H1 (cell line): Measurements from ENCODE around the gene VTN. TPM values are rescaled to one million over a fixed set of nuclear protein-coding genes. Genes with fewer than 3 reads are reported as not detected.

Experiments used
- CTCF ChIA-PET: fragments of 300-600 bp; sonication (Branson Sonifier 250); formaldehyde crosslinking; loops from one replicate; lab custom pipeline; 2021; ENCODE audit not compliant: partially characterized antibody; lab: Charles Lee
- POLR2A ChIA-PET: fragments of 300-600 bp; sonication (Branson Sonifier 250); formaldehyde crosslinking; loops from one replicate; lab custom pipeline; 2021; ENCODE audit warnings: inconsistent platforms; ENCODE audit not compliant: partially characterized antibody; lab: Charles Lee
- DNase-seq, 2 experiments: peaks; one replicate each; pipeline versions ENCODE4 v3.0.0 to v3.0.0-alpha.2; 2010 to 2022; ENCODE audit warnings: low spot score in 2 of 2, low read depth in 1 of 2, mixed read lengths in 1 of 2
- FAIRE-seq: peaks from 2 replicates; lab custom pipeline; 2011; peaks lifted over from hg19 to GRCh38; lab: Jason Lieb, UNC
- H2AFZ ChIP-seq: 2 replicates; pipeline ENCODE4 v1.8.1; 2012; ENCODE audit warnings: low read length, inconsistent platforms
- H2AK5ac ChIP-seq: 2 replicates; pipeline ENCODE4 v1.6.1; 2013; ENCODE audit warnings: low read depth, low read length
- H2BK120ac ChIP-seq: replicated peaks from 2 replicates; pipeline ENCODE3; 2013; ENCODE audit warnings: low read depth, low read length, inconsistent platforms
- H2BK12ac ChIP-seq: 2 replicates; pipeline ENCODE4 v1.6.1; 2013; ENCODE audit warnings: low read depth, low read length
- H2BK15ac ChIP-seq: 2 replicates; pipeline ENCODE4 v1.6.1; 2013; ENCODE audit warnings: low read length
- H2BK20ac ChIP-seq: 2 replicates; pipeline ENCODE4 v1.6.1; 2013; ENCODE audit warnings: low read length
- H2BK5ac ChIP-seq: 2 replicates; pipeline ENCODE4 v1.6.1; 2013; ENCODE audit warnings: low read depth, low read length
- H3K14ac ChIP-seq: 2 replicates; pipeline ENCODE4 v1.6.1; 2013; ENCODE audit warnings: inconsistent platforms; ENCODE audit not compliant: insufficient read length
- H3K18ac ChIP-seq: 2 replicates; pipeline ENCODE4 v1.6.1; 2013; ENCODE audit warnings: low read length; ENCODE audit errors: extremely low read depth
- H3K23ac ChIP-seq: 2 replicates; pipeline ENCODE4 v1.6.1; 2013; ENCODE audit warnings: inconsistent platforms; ENCODE audit not compliant: insufficient read length
- H3K23me2 ChIP-seq: 2 replicates; pipeline ENCODE4 v1.6.1; 2013; ENCODE audit warnings: low read depth, low read length
- H3K27ac ChIP-seq: 2 replicates; pipeline ENCODE4 v1.6.1; 2011; ENCODE audit warnings: low read depth, low read length, inconsistent platforms
- H3K27me3 ChIP-seq, 4 experiments: replicated peaks in 1 of 4; 1 replicate in 1 of 4; 2 replicates in 3 of 4; pipeline versions ENCODE4 v1.6.1 to v1.8.1; 2011 to 2013; ENCODE audit warnings: low read length in 3 of 4, mild to moderate bottlenecking in 3 of 4, inconsistent platforms in 2 of 4, mixed read lengths in 2 of 4, moderate library complexity in 1 of 4; ENCODE audit not compliant: control insufficient read depth in 3 of 4, insufficient read depth in 3 of 4; ENCODE audit errors: extremely low read depth in 1 of 4
- H3K36me3 ChIP-seq, 4 experiments: 2 replicates each; pipeline versions ENCODE4 v1.6.1 to v1.8.1; 2011 to 2013; ENCODE audit warnings: mild to moderate bottlenecking in 4 of 4, low read length in 3 of 4, moderate library complexity in 2 of 4, control low read depth in 1 of 4, inconsistent platforms in 1 of 4; ENCODE audit not compliant: insufficient read depth in 4 of 4, control insufficient read depth in 2 of 4
- H3K4ac ChIP-seq: replicated peaks from 2 replicates; pipeline ENCODE3; 2013; ENCODE audit warnings: low read length, low read depth, mixed read lengths, inconsistent platforms; ENCODE audit not compliant: insufficient read length
- H3K4me1 ChIP-seq, 4 experiments: replicated peaks in 1 of 4; 1 replicate in 1 of 4; 2 replicates in 3 of 4; pipeline versions ENCODE4 v1.6.1 to v1.8.1; 2011 to 2013; ENCODE audit warnings: low read length in 3 of 4, inconsistent platforms in 2 of 4, mixed read lengths in 1 of 4; ENCODE audit not compliant: insufficient read depth in 4 of 4, control insufficient read depth in 3 of 4
- H3K4me2 ChIP-seq, 2 experiments: 2 replicates each; pipeline versions ENCODE4 v1.6.1 to v1.8.1; 2011 to 2013; ENCODE audit warnings: low read depth in 2 of 2, low read length in 2 of 2, control low read depth in 1 of 2, inconsistent platforms in 1 of 2, mild to moderate bottlenecking in 1 of 2; ENCODE audit not compliant: insufficient read depth in 1 of 2
- H3K4me3 ChIP-seq, 4 experiments: fragments of 200-600, 300-600 bp in 1 of 4; sonication (generic), shearing (Covaris generic), sonication (Bioruptor Twin) in 1 of 4; 2 replicates each; pipeline versions ENCODE4 v1.5.1 to v1.8.1; 2011 to 2016; ENCODE audit warnings: low read length in 4 of 4, low read depth in 3 of 4, control low read depth in 2 of 4, inconsistent platforms in 2 of 4, mild to moderate bottlenecking in 2 of 4, mixed read lengths in 1 of 4, moderate library complexity in 1 of 4; ENCODE audit not compliant: insufficient read depth in 2 of 4; ENCODE audit errors: extremely low read depth in 1 of 4
- H3K56ac ChIP-seq: replicated peaks from 2 replicates; pipeline ENCODE3; 2013; ENCODE audit warnings: low read depth, mild to moderate bottlenecking, mixed read lengths, low read length, inconsistent platforms; ENCODE audit not compliant: insufficient read length
- H3K79me1 ChIP-seq: 2 replicates; pipeline ENCODE4 v1.6.1; 2013; ENCODE audit warnings: low read depth, low read length, control low read depth
- H3K79me2 ChIP-seq, 2 experiments: 2 replicates each; pipeline versions ENCODE4 v1.6.1 to v1.8.1; 2012 to 2013; ENCODE audit warnings: low read length in 2 of 2, mild to moderate bottlenecking in 2 of 2, inconsistent platforms in 1 of 2; ENCODE audit not compliant: insufficient read depth in 2 of 2, control insufficient read depth in 1 of 2
- H3K9ac ChIP-seq, 4 experiments: replicated peaks in 1 of 4; 1 replicate in 1 of 4; 2 replicates in 3 of 4; pipeline versions ENCODE4 v1.6.1 to v1.8.1; 2011 to 2013; ENCODE audit warnings: low read depth in 3 of 4, low read length in 3 of 4, control low read depth in 2 of 4, mild to moderate bottlenecking in 2 of 4, moderate library complexity in 2 of 4, inconsistent platforms in 1 of 4; ENCODE audit errors: extremely low read depth in 1 of 4
- H3K9me3 ChIP-seq, 2 experiments: 2 replicates each; pipeline versions ENCODE4 v1.6.1 to v1.8.1; 2012 to 2013; ENCODE audit warnings: mild to moderate bottlenecking in 2 of 2, moderate library complexity in 2 of 2, control low read depth in 1 of 2, inconsistent platforms in 1 of 2, low read depth in 1 of 2, low read length in 1 of 2, mixed read lengths in 1 of 2; ENCODE audit not compliant: insufficient read depth in 2 of 2
- H4K20me1 ChIP-seq, 2 experiments: replicated peaks in 1 of 2; 2 replicates each; pipeline versions ENCODE3 to v1.8.1; 2011 to 2013; ENCODE audit warnings: inconsistent platforms in 2 of 2, low read length in 2 of 2, mild to moderate bottlenecking in 1 of 2; ENCODE audit not compliant: insufficient read depth in 2 of 2, control insufficient read depth in 1 of 2
- H4K5ac ChIP-seq: 2 replicates; pipeline ENCODE4 v1.6.1; 2013; ENCODE audit warnings: low read length, low read depth, mixed read lengths, inconsistent platforms; ENCODE audit not compliant: insufficient read length
- H4K8ac ChIP-seq: 2 replicates; pipeline ENCODE4 v1.8.0; 2013; ENCODE audit warnings: mild to moderate bottlenecking, moderate library complexity, low read length, inconsistent platforms; ENCODE audit not compliant: insufficient read depth; ENCODE audit errors: extremely low read depth
- H4K91ac ChIP-seq: replicated peaks from 2 replicates; pipeline ENCODE3; 2013; ENCODE audit warnings: low read length, mixed read lengths, inconsistent platforms; ENCODE audit not compliant: insufficient read length
- BRCA1 ChIP-seq: IDR thresholded peaks from 2 replicates; pipeline ENCODE4 v1.6.1; 2012; ENCODE audit warnings: low read depth, low read length, improper control_type of control experiment
- CBX5 ChIP-seq: fragments of 300-800, 300-1000 bp; sonication (generic); IDR thresholded peaks from 2 replicates; pipeline ENCODE4 v1.7.1; 2016; ENCODE audit warnings: antibody characterized with exemption, low read length, low read depth
- CTCF ChIP-seq, 3 experiments: IDR thresholded peaks; 1 replicate in 2 of 3; 2 replicates in 1 of 3; pipeline versions ENCODE4 v1.5.1 to v1.6.1; 2011; ENCODE audit warnings: low read length in 3 of 3, mild to moderate bottlenecking in 3 of 3, inconsistent platforms in 2 of 3, low read depth in 1 of 3, moderate library complexity in 1 of 3; ENCODE audit not compliant: insufficient read depth in 1 of 3; ENCODE audit errors: control extremely low read depth in 1 of 3
- FOSL1 ChIP-seq: IDR thresholded peaks from 2 replicates; pipeline ENCODE4 v1.6.1; 2011; ENCODE audit warnings: mild to moderate bottlenecking, low read depth, low read length, moderate library complexity; ENCODE audit not compliant: insufficient read depth
- HDAC2 ChIP-seq, 2 experiments: fragments of 300-600 bp in 1 of 2; sonication (generic) in 1 of 2; IDR thresholded peaks; 2 replicates each; pipeline ENCODE4 v1.6.1; 2011 to 2012; ENCODE audit warnings: low read depth in 2 of 2, low read length in 2 of 2, mild to moderate bottlenecking in 2 of 2, moderate library complexity in 2 of 2, borderline replicate concordance in 1 of 2, inconsistent platforms in 1 of 2
- PHF8 ChIP-seq: fragments of 200-600 bp; sonication (generic); conservative IDR thresholded peaks from 2 replicates; pipeline ENCODE4 v1.7.1; 2012; ENCODE audit warnings: low read depth, mild to moderate bottlenecking, inconsistent platforms, low read length, moderate library complexity
- RBBP5 ChIP-seq: IDR thresholded peaks from 2 replicates; pipeline ENCODE4 v1.7.1; 2012; ENCODE audit warnings: low read depth, mild to moderate bottlenecking, inconsistent platforms, low read length, moderate library complexity, borderline replicate concordance
- RFX5 ChIP-seq: IDR thresholded peaks from 2 replicates; pipeline ENCODE4 v1.6.1; 2011; ENCODE audit warnings: low read depth, low read length, improper control_type of control experiment, borderline replicate concordance
- SP4 ChIP-seq: IDR thresholded peaks from 2 replicates; pipeline ENCODE4 v1.6.1; 2012; ENCODE audit warnings: low read length, inconsistent platforms
- TAF7 ChIP-seq: optimal IDR thresholded peaks from 2 replicates; pipeline ENCODE3; 2011; ENCODE audit warnings: low read depth, mild to moderate bottlenecking, inconsistent platforms, low read length, moderate library complexity, borderline replicate concordance
- TCF12 ChIP-seq: IDR thresholded peaks from 2 replicates; pipeline ENCODE4 v1.6.1; 2011; ENCODE audit warnings: low read depth, mild to moderate bottlenecking, low read length
- WGBS, 2 experiments: shearing (Covaris generic) in 1 of 2; methylation state at CpG; one replicate each; pipeline versions ENCODE4 v1.1.6 to v1.1.7; 2013 to 2015; ENCODE audit warnings: low lambda C conversion rate in 2 of 2, mixed read lengths in 2 of 2, inconsistent platforms in 1 of 2, low coverage in 1 of 2, missing lambda C conversion rate in 1 of 2; ENCODE audit not compliant: insufficient replicate concordance in 2 of 2, insufficient coverage in 1 of 2, insufficient read length in 1 of 2; ENCODE audit errors: extremely low coverage in 1 of 2, missing lambda C conversion rate in 1 of 2; 5-methylcytosine and 5-hydroxymethylcytosine counted together
- polyA plus RNA-seq, 7 experiments: library from polyadenylated mRNA; depleted of rRNA in 3 of 7; stranded (reverse) in 5 of 7; unstranded in 2 of 7; fragments of >200 nt in 5 of 7; fragments of 200-250 nt in 2 of 7; gene quantifications; 1 replicate in 5 of 7; 2 replicates in 1 of 7; 4 replicates in 1 of 7; pipeline versions ENCODE4 v1.2.1 to v1.2.3, GENCODE V29; 2011 to 2013; ENCODE audit warnings: missing spikeins in 2 of 7, mixed read lengths in 2 of 7
- total RNA-seq: library from RNA; stranded (reverse); fragmentation: NEBNext Ultra II Directional; extraction: Animal tissue kit (Norgen Biotek cat#: 25700); gene quantifications from 2 replicates; pipeline ENCODE4 v1.2.1, GENCODE V29; 2021

The VTN gene
- total and polyA plus RNA-seq, 2 of the 8 experiments (the other 6 are each of a cell fraction or from before 2014, with no cell fraction given): 0.18 TPM; not detected in 1

GRCh38 chr17:28390984-28391383 lies 20.9 kb upstream of the VTN start:
- no peaks in the 10 kb centered on the region; a peak in 1 of 7 replicates for H3K4me1 ChIP-seq
- H3K4ac ChIP-seq: no peak overlapping the region
- H2BK5ac ChIP-seq: no peak overlapping the region
- CTCF ChIA-PET: interaction anchor here (0.6 to 2.0 kb wide), 3 partner anchors 9 to 1435 kb away, joined by 3 to 9 read pairs (median 3); no protein-coding TSS in a partner anchor
- no peaks in the 10 kb centered on the region for H3K9me3 ChIP-seq
- H3K79me2 ChIP-seq: no peaks in the 10 kb centered on the region
- H4K5ac ChIP-seq: no peak overlapping the region
- H2AK5ac ChIP-seq: no peak overlapping the region
- no peak overlapping the region for H3K4me2 ChIP-seq
- H3K4me3 ChIP-seq: no peak overlapping the region
- no peak overlapping the region for H3K27ac ChIP-seq
- no peak overlapping the region for H3K9ac ChIP-seq
- no peak overlapping the region for H3K56ac ChIP-seq
- H2BK20ac ChIP-seq: no peak overlapping the region
- H3K18ac ChIP-seq: no peak overlapping the region
- no peaks in the 10 kb centered on the region for H4K20me1 ChIP-seq
- H3K23me2 ChIP-seq: no peaks in the 10 kb centered on the region
- POLR2A ChIA-PET: interaction anchor here (0.6 to 12.7 kb wide), 2 partner anchors 11 to 86 kb away, joined by 3 to 135 read pairs; partner anchors contain the start of gene SLC46A1
- DNase-seq (no peak), FAIRE-seq (no peak)
- 0 out of 8 replicates have a peak, but pooled peaks cover 0 to 3% (median 0%) of the 10 kb centered on the region in 4 experiments for H3K36me3 ChIP-seq
- no peak overlapping the region for H3K14ac ChIP-seq
- no peak overlapping the region for H2BK120ac ChIP-seq
- no peak overlapping the region for H3K23ac ChIP-seq
- H3K27me3 ChIP-seq: peaks cover 0 to 3% (median 1%) of the 10 kb centered on the region in 4 experiments; a peak in 1 of 7 replicates
- 80% methylated on average over 1 of the region's 1 CpG; no CpG with 5 or more reads in 1 of the 2 experiments for WGBS, 2 experiments
- no peaks in the 10 kb centered on the region for H3K79me1 ChIP-seq
- H2AFZ ChIP-seq: no peak overlapping the region
- no peak overlapping the region for H2BK15ac ChIP-seq
- H4K8ac ChIP-seq: no peak overlapping the region
- H4K91ac ChIP-seq: no peak overlapping the region
- H2BK12ac ChIP-seq: no peak overlapping the region
- TF ChIP-seq TAF7 (no peak), PHF8 (no peak), SP4 (no peak), FOSL1 (no peak), CBX5 (no peak), CTCF (IDR thresholded peaks at IDR 0.05; ENCODE audit: control extremely low read depth in 1 of 3, insufficient read depth in 1 of 3, low read depth in 1 of 3, low read length in 3 of 3) (no peak), HDAC2 (IDR thresholded peaks at IDR 0.05; ENCODE audit: borderline replicate concordance in 1 of 2, low read depth in 2 of 2, low read length in 2 of 2) (no peak), BRCA1 (no peak), RFX5 (no peak), RBBP5 (no peak), TCF12 (no peak)
